ENCODE measurements around the gene PTPN7.

DNA sequence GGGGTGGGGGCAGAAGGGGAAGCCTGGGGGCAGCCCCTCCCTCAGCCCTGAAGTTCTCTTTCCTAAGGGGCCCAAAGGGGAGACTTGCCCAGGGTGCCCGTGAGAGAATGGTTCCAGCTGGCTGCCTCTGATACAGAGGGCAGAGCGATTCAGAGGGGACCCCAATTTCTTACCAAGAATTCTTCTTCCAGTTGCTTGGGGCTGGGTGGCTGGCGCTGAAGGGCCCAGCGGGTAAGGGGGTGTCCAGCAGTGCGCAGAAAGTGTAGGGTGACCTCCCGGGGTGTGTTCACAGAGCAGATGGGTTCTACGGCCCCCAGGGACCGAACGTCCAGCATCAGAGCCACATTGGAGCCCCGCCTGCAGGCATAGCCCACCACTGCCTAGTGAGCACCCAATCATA, 2.5 kb downstream of the PTPN7 start:
- TF ChIP-seq POLR2A (IDR thresholded peaks at IDR 0.05; ENCODE audit: extremely low read depth, insufficient read length) (no peak), MAX (IDR thresholded peaks at IDR 0.05; ENCODE audit: low read depth, low read length) (no peak), MYC (IDR thresholded peaks at IDR 0.05; ENCODE audit: low read depth, low read length) (no peak)
- TF ChIP-seq, protein P1, sequence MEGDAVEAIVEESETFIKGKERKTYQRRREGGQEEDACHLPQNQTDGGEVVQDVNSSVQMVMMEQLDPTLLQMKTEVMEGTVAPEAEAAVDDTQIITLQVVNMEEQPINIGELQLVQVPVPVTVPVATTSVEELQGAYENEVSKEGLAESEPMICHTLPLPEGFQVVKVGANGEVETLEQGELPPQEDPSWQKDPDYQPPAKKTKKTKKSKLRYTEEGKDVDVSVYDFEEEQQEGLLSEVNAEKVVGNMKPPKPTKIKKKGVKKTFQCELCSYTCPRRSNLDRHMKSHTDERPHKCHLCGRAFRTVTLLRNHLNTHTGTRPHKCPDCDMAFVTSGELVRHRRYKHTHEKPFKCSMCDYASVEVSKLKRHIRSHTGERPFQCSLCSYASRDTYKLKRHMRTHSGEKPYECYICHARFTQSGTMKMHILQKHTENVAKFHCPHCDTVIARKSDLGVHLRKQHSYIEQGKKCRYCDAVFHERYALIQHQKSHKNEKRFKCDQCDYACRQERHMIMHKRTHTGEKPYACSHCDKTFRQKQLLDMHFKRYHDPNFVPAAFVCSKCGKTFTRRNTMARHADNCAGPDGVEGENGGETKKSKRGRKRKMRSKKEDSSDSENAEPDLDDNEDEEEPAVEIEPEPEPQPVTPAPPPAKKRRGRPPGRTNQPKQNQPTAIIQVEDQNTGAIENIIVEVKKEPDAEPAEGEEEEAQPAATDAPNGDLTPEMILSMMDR (IDR thresholded peaks at IDR 0.05; ENCODE audit: low read depth, low read length): no peak
